ENCODE results near the gene UPF2.
"Not testable (repeated sequence)": the region's sequence is repeated elsewhere in the genome, so short reads cannot be mapped to it uniquely, and the experiment has no call there.

UPF2 gene

GRCh38 chr10:12042797-12043651 lies at the start of gene UPF2:
TSS of gene UPF2 (minus strand) at chr10:12042809. CDS start at chr10:12035423, 7,386 bp downstream.
- no peak for TF ChIP-seq GATA1 (IDR thresholded peaks at IDR 0.05; ENCODE audit: low read depth, low read length)
- TF ChIP-seq POLR2A (IDR thresholded peaks at IDR 0.05; ENCODE audit: low read length), result peak; percentile 8
- peak; percentile 99 for DNase-seq

- TF ChIP-seq GATA1 (IDR thresholded peaks at IDR 0.05; ENCODE audit: low read depth, low read length) (no peak), POLR2A (IDR thresholded peaks at IDR 0.05; ENCODE audit: low read length) (no peak)
Observed at GRCh38 chr10:12091421-12091820, 48.8 kb upstream of the UPF2 start.

GRCh38 chr10:12088919-12089318 lies 46.3 kb upstream of the UPF2 start:
- no peak for TF ChIP-seq POLR2A (IDR thresholded peaks at IDR 0.05; ENCODE audit: low read length)
- no peak for TF ChIP-seq GATA1 (IDR thresholded peaks at IDR 0.05; ENCODE audit: low read depth, low read length)

More at GRCh38 chr10:12091421-12091820, 48.8 kb upstream of the UPF2 start:
- no peak for DNase-seq

GRCh38 chr10:12081879-12082557 lies 39.4 kb upstream of the UPF2 start:
- DNase-seq, result no peak
- no peak for TF ChIP-seq POLR2A (IDR thresholded peaks at IDR 0.05; ENCODE audit: low read length)
- no peak for TF ChIP-seq GATA1 (IDR thresholded peaks at IDR 0.05; ENCODE audit: low read depth, low read length)

More at GRCh38 chr10:12088919-12089318, 46.3 kb upstream of the UPF2 start:
- DNase-seq, result no peak

- no peak for DNase-seq
- TF ChIP-seq POLR2A (IDR thresholded peaks at IDR 0.05; ENCODE audit: low read length), result no peak
- TF ChIP-seq GATA1 (IDR thresholded peaks at IDR 0.05; ENCODE audit: low read depth, low read length), result no peak
Observed at GRCh38 chr10:12081470-12081869, 38.9 kb upstream of the UPF2 start.

GRCh38 chr10:12077580-12078180 lies 35.1 kb upstream of the UPF2 start:
- TF ChIP-seq POLR2A (IDR thresholded peaks at IDR 0.05; ENCODE audit: low read length), result no peak
- no peak for TF ChIP-seq GATA1 (IDR thresholded peaks at IDR 0.05; ENCODE audit: low read depth, low read length)
- no peak for DNase-seq

GRCh38 chr10:12073526-12073925 lies 30.9 kb upstream of the UPF2 start:
- DNase-seq, result no peak

GRCh38 chr10:12071441-12071840 lies 28.8 kb upstream of the UPF2 start:
- not testable (repeated sequence) for DNase-seq

More at GRCh38 chr10:12073526-12073925, 30.9 kb upstream of the UPF2 start:
- TF ChIP-seq POLR2A (IDR thresholded peaks at IDR 0.05; ENCODE audit: low read length) (no peak), GATA1 (IDR thresholded peaks at IDR 0.05; ENCODE audit: low read depth, low read length) (no peak)

GRCh38 chr10:12068449-12069269 lies 26.1 kb upstream of the UPF2 start, which contains the start of gene DHTKD1:
TSS of gene DHTKD1 (plus strand) at chr10:12068954. CDS start at chr10:12069034, 80 bp downstream.
- peak; percentile 98 to 99 for DNase-seq
- no peak for TF ChIP-seq GATA1 (IDR thresholded peaks at IDR 0.05; ENCODE audit: low read depth, low read length)
- peak; percentile 78 for TF ChIP-seq POLR2A (IDR thresholded peaks at IDR 0.05; ENCODE audit: low read length)

GRCh38 chr10:12067336-12067735 lies 24.7 kb upstream of the UPF2 start:
- no peak for TF ChIP-seq POLR2A (IDR thresholded peaks at IDR 0.05; ENCODE audit: low read length)
- no peak for TF ChIP-seq GATA1 (IDR thresholded peaks at IDR 0.05; ENCODE audit: low read depth, low read length)
- no peak for DNase-seq

GRCh38 chr10:12063483-12063818 lies 20.8 kb upstream of the UPF2 start:
- peak; percentile 84 to 95 for DNase-seq
- peak; percentile 25 for TF ChIP-seq POLR2A (IDR thresholded peaks at IDR 0.05; ENCODE audit: low read length)
- no peak for TF ChIP-seq GATA1 (IDR thresholded peaks at IDR 0.05; ENCODE audit: low read depth, low read length)

- peak; percentile 48 to 53 for DNase-seq
- TF ChIP-seq POLR2A (IDR thresholded peaks at IDR 0.05; ENCODE audit: low read length), result no peak
- TF ChIP-seq GATA1 (IDR thresholded peaks at IDR 0.05; ENCODE audit: low read depth, low read length), result no peak
Observed at GRCh38 chr10:12062754-12063482, 20.3 kb upstream of the UPF2 start.

- DNase-seq, result no peak
- no peak for TF ChIP-seq POLR2A (IDR thresholded peaks at IDR 0.05; ENCODE audit: low read length)
- no peak for TF ChIP-seq GATA1 (IDR thresholded peaks at IDR 0.05; ENCODE audit: low read depth, low read length)
Observed at GRCh38 chr10:12061124-12061523, 18.5 kb upstream of the UPF2 start.
